T-helper 1 cell (primary cell): ENCODE data around the gene SLFN12L.
A peak's percentile ranks its signal among the peaks of the same experiment; 100 is the strongest.
"Not testable (repeated sequence)": the region's sequence is repeated elsewhere in the genome, so short reads cannot be mapped to it uniquely, and the experiment has no call there.

ENCODE experiments used
- DNase-seq, 5 donors: peaks; one replicate each; pipeline ENCODE4 v3.0.0-alpha.2; 2012 to 2020

The SLFN12L gene

DNA sequence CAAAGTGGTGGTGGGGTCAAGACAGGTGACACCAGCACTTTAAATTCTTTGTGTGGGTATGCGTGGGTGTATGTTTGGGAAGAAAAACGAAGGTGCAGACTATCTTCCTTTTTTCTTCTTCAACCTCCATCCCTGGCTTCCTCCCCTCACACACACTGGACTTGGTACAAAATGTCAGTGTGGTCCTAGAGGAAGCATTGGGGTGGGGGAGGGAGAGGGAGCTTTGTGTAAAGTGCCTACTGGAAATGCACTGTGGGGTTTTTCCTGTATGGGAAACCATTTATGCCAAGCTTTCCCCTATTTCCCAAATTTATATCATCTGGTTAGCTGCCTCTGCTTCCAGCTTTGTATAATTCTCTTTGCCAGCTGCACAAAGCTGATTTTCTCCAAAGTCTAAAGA, 44.4 kb downstream of the SLFN12L start:
- DNase-seq = no peak

DNA sequence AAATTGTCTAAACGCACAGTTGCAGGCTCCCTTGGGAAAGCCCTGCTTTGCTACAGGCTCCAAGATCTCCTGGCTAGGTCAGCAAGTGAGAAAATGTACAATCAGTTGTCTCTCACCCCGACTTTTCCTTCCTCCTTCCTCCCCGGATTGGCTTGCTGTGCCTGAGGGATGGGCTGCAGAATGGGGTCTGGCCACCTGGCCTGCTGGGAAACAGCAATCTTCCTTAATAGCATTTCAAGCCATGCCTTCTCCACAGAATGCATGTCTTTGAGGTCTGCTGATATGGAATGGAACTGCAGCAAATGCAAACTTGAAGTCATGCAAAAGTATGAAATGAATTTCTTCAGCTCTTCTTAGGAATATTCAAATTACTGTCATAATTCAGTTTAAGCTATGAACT, 46.1 kb downstream of the SLFN12L start:
- DNase-seq = no peak

DNA sequence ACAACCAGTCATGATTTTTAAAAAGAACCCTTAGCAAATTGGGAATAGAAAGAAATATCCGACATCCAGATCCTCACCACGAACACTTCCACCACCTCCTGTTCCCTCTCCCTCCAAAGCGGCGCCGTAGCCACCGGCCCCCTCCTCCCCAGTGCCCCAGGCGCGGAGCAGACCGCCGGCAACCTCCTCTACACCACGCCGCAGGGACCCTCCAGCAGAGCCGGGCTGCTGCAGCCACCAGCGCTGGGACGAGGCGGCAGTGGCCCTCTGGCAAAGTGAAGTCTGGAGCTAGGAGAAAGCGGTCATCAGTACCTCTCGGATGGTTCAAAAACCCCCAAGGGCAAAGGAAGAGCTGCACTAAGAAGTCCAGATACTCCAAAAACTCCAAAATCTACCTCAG, 47.5 kb downstream of the SLFN12L start:
- DNase-seq = no peak

DNA sequence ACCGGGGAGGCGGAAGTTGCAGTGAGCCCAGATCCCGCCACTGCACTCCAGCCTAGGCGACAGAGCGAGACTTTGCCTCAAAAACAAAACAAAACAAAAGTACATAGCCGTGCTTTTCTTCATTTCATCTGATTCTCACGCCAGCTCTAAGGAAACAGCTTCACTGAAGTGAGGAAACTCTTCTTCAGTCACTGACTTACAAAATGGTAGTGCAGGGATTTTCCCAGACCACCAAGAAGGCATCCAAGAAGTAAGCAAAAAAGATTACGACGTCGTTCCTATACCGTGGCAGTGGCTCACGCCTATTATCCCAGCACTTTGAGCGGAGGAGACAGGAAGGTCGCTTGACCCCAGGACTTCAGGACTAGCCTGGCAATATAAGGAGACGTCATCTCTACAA, 48.5 kb downstream of the SLFN12L start:
- DNase-seq = no peak

DNA sequence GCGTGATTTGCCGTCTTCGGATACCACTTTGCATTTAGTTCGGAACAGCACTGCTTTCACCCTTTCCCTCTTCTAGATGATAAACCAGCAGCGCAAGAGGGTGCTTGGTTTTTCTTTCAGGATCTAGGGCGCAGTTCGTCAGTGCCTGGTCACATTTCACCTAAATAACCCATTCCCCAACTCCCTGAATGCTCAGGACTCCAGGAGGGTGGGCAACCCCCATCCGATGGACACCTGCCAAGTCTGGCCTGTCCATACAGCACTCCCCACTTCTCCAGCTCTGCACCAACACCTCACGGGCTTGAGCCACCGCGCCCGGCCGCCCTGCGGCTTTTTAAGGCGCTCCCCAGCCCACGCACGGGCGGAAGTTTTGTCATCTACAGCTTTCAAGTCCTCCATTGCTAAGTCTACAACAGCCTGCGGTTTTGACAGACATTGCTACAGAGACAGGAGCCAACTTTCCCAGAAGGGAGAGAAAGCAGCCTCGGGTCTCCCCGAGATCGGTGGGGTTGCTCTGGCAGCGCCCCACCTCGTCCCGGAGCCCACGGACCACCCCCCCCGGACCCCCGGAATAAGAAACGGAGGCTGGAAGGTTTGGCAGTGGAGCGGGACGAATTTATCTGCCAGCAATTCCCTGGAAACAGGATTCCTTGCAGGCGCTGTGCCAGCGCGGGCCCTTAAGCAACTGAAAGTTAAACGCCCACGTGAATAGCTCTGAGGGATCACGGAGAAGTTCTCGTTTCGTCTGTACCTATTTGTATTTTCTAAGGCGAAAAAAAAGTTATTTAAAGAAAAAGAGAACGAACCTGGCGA, 50.4 kb downstream of the SLFN12L start:
- peak; percentile 40 to 76 (median 61) for DNase-seq

DNA sequence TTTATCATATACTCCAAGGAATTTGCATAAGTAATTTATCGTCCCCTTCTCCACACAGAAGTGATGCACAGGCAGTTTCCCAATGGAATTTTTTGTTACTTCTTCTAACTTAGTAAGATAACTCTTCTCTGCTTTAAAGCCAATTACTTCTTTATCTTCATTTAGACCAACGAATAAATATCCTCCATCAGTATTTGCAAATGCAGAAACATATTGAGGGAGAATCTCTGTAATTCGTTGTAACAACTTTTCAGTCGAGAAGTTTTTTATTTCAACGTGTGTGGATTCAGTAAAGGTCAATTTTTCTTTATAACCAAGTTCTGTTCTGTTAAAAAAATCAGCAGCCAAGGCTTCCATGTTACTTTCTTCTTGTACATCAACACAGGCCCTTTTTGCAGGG, 58.2 kb downstream of the SLFN12L start:
- no peak for DNase-seq

DNA sequence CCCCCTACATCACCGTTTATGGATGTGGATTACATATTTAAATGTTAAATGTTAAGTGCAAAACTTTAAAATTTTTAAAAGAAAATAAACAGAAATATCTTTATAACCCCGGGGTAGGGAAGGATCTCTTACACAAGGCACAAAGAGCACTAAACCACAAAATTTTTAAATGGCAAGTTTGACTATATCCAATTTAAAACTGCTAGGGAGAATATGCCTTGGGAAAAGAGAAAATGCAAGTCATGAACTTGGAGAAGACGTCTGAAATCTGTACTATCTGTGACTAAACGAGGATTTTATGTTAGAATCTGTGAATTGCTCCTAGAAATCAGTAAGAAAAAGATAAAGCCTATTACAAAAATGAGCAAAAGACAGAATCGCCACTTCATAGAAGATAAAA, 60.2 kb downstream of the SLFN12L start:
- no peak for DNase-seq

DNA sequence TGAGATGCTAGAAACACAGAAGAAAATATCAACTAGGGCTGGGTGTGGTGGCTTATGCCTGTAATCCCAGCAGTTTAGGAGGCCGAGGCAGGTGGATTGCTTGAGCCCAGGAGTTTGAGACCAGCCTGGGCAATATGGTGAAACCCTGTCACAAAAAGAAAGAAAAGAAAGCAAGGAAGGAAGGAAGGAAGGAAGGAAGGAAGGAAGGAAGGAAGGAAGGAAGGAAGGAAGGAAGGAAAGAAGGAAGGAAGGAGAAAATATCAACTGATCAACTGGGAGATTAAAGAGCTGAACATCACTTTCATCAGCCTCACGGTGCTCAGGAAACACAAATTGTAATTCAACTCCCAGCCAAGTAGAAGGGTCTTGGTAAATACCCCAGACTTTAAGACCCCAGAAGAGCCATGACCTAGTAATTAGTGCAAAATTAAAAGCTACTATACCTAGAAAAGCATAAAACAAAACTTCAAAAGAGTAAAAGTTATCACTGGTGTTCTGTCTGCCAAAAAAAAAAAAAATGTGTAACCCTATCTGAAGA, 61.1 kb downstream of the SLFN12L start:
- no peak for DNase-seq

DNA sequence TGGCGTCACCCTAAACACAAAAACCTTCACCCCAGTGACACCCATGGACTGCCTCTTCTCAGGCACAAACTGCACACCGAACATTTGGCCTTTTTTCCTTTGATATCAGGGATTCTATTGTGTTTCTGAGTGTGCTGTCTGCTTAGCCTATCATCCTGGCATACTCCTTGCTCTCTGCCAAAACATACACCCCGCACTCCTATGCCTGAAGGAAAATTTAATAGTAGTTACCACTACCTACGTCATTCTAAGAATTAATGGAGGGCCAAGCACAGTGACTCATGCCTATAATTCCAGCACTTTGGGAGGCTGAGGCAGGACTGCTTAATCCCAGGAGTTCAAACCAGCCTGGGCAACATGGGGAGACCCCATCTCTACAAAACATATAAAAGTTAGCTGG, 69.0 kb downstream of the SLFN12L start:
- no peak for DNase-seq

DNA sequence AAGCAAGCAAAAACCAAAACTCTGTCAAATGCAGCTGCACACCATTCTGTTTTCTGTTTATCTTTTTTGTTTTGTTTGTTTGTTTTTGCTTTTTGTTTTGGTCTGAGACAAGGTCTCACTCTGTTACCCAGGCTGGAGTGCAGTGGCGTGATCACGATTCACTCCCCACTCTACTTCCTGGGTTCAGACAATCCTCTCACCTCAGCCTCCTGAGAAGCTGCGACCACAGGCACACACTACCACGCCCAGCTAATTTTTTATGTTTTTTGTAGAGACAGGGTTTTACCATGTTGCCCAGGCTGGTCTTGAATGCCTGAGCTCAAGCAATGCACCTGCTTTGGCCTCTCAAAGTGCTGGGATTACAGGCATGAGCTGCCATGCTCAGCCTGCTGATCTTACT, 69.7 kb downstream of the SLFN12L start:
- DNase-seq = peak in 1 of 5 donors; percentile 57

DNA sequence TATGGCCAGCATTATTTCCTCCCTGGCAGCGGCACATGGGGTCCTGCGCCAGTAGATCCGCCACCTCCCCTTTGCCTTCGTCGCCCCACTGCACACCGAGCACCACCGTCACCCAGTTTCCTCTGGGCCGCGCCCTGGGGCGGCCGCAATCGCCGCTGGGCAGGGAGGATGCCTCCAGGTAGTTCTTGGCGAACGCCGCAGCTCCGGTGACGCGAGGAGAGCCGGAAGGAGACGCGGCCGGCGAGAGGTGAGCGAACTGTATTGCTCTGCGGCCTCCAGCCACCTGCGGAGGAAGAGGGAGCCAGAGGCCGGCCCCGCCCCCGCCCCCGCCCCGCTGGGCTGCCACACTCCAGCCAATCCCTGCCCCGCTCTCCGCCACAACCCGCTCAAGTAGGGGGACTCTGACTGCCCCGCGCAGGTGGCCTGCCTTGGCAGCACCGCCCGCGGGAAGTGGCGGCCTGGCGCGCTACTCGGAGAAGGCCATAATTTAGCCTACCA, 77.1 kb downstream of the SLFN12L start:
- peak; percentile 41 to 65 (median 55) for DNase-seq

DNA sequence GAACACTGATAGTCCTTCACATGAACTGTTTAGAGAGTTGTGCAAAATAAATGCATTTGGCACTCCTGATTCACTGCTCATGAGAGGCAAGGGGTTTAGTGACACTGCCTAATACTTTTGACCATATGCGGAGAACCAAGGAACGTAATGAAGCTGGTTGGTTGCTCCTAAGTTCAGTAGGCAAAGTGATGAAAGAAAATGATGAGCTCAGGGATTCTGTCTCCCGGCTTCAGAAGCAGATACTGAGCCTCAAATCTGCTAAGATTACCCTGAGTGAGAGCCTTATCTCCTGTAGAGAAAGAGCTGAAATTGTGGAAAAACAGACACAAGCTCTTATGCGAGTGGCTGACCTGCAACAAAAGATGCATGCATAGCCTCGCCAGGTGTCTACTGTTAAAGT, 83.4 kb downstream of the SLFN12L start:
- DNase-seq = not testable (repeated sequence)

DNA sequence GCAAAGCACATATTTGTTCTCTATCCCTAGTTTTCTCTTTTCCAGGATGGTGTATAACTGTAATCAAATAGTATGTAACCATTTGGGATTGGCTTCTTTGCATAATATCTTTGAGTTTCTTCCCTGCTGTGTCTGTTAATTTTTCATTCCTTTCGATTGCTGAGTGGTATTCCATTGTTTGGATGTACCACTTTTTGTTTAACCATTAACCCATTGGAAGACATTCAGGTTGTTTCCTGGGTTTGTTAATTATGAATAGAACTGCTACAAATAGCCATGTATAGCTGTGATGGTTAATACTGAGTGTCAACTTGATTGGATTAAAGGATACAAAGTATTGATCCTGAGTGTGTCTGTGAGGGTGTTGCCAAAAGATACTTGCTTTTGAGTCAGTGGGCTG, 84.3 kb downstream of the SLFN12L start:
- DNase-seq = no peak

DNA sequence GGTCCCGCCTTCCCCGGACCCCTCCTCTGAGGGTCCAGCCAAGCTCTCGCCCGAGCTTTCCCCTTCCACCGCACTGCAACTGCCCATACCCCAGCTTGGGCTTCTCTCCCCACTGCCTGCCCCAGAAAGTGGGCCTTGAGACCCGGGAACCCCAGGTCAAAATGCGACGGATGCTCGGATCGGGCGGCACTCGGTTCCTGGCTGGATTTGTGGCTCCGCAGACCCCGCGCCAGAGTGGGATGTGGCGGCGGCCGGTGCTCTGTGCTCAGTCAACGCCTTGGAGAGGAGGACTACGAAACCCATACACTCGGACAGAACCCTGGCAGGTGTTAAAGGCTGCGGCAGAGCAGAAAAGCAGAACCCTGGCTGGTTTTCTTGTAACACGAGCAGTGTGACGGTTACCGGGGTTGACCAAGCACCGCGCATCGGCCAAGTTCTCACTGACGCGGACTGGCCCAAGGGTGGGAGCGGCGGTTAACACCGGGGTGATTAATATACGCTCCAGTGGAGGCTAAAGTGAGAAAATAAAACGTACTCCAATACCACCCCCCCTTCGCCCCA, 88.0 kb downstream of the SLFN12L start:
- DNase-seq = no peak

DNA sequence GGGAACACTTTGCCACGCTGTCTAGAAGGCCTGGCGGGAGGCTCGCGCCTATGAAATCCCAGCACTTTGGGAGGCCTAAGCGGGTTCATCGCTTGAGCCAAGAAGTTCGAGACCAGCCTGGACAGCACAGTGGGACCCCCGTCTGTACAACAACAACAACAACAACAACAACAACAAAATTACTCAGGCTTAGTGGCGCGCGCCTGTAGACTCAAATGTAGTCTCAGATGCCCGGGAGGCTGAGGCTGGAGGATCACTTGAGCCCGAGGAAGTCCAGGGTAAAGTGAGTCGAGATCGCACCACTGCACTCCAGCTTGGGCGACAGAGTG, 88.6 kb downstream of the SLFN12L start:
- no peak for DNase-seq

DNA sequence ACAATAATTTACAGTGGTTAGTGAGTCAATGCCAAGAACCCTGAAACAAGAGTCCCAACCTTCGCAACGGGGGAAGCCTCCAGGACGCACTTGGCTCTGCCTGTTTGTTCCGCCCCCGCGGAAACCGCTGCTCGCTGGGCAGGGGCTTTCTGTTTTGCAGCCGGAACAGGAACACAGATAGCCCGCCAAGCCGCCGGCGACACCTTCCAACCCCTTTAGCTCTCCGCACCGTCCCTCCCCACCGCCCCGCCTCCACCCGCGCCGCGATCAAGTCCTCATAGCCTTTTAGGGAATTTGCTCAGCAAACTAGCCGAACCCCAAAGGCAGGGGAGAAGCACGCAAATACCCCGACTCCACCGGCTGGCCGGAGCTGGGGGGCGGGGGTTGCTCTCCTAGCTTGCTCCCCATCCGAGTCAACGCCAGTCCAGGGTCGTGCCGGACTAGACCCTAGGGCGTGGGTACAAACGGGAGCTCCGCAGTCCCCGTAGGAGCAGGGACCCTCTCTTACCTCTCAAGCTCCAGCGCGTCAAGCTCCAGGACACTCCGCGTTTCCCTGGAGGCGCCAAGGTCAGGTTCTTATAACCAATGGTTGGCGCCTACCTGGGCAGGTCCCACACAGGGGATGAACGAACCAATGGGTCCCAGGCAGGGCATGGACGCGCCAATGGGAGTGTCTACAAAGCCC, 89.1 kb downstream of the SLFN12L start, which contains the start of gene SLFN13:
Gene SLFN13 (minus strand): TSS at position 553 of the 685 bp plus-strand sequence. CDS start 3,086 bp downstream, outside the sequence.
- peak; percentile 60 to 87 (median 72) for DNase-seq

DNA sequence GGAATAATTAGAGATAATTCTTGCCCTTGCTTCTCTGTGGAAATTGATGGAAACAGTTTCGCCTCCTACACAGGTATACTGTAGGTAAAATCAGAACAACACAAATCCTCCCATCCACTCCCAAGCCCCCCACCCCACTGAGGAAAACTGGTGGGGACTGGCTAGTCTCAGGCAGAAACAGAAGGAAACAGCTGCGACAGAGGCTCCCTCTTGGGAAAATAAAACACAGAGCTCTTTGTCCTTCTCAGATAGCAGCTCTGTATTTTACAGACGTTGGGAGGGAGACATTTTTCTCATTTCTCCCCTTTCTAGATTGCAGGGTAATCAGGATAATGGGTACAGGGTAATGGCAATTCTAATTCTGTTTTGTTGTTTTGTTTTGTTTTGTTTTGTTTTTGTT, 90.0 kb downstream of the SLFN12L start:
- DNase-seq = no peak

DNA sequence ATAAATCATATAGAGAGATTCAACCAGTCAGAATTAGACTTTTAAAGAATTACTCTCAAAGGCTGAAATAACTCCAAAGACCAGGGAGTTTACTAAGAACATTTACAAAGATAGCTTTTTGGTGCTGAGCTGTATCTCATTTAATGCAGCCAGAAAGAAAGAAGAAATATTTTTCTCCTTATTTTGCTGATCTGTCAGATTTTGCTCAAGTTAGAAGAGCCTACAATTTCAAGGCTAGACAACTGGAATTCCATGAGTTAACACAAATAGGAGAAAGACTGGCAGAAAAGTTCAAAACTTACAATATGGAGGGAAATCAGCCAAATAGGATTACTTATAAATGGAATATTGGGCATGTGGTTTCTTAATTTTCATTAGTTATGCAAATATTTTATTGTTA, 99.0 kb downstream of the SLFN12L start:
- DNase-seq = no peak

DNA sequence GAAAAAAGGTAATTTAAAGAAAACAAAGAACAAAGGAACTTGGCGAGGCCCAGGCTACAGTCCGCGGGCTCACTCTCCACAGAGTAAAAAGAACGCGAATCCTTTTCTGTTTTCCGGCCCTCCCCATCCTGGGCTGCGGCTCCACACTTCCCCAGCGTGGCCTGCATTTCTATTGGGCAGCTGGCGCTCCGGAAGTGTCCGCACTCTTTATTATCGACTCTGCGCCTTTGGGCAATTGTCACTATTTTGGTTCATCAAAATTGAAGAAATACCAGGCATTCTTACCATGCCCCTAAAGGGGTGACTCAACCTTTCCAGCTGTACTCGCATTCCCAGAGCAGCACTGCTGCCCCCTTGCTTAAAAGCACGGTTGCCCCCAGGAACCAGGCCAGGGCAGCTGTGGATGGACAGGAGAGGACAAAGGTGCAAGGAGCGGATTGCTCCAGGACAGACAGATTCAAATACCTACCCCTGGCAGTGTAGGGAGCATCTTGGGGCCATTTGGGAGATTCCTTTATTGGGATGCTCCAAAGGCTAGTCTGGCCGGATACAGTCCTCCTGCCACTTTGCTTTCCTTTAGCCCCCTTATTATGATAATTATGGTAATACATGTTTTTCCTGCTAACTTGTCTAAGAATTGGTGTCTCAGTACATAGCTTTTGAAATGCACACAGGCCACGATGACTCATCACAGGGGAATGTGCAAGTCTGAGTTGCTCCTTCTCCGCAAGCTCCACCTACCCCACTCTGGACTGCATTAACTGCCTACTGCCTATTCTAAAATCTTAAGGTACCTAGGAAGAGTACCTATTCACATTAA, 104.2 kb downstream of the SLFN12L start:
- DNase-seq = peak in 4 of 5 donors; percentile 14 to 83 (median 22)

DNA sequence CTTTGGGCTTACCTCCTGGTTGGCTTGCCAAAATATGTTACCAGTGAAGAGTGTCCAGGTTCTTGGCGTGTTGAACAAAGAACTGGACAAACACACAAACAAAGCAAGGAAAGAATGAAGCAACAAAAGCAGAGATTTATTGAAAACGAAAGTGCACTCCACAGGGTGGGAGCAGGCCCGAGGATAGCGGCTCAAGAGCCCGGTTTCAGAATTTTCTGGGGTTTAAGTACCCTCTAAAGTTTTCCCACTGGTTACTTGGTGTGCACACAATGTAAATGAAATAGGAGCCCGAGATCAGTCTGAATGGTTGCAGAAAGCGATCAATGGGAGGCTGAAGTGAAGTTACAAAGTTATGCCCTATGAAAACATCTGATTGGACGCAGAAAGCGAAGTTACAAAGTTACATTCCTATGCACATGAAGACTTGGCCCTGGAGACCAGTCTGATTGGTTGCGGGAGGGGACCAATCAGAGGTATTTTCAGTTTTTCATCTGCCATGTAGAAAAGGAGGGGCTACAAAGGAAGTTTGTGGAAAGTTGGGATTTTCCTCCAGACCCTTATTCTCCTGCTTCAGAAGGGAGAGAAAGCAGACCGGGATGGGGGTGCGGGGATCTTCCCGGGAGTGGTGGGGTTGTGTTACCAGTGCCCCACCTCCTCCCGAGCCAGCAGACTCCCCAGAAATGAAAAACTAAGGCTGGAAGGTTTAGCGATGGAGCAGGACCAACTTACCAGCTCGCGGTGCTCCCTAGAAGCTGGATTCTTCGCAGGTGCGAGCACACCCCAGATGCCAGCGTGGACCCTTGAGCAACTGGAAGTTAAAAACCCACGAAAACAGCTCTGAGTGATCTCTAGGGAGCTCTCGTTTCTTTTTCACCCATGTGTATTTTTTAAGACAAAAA, 105.1 kb downstream of the SLFN12L start, which contains the start of gene SLFN12:
Gene SLFN12 (minus strand): TSS at position 325 of the 899 bp plus-strand sequence. CDS start 9,472 bp downstream, outside the sequence.
- peak in 4 of 5 donors; percentile 34 to 70 (median 38) for DNase-seq

DNA sequence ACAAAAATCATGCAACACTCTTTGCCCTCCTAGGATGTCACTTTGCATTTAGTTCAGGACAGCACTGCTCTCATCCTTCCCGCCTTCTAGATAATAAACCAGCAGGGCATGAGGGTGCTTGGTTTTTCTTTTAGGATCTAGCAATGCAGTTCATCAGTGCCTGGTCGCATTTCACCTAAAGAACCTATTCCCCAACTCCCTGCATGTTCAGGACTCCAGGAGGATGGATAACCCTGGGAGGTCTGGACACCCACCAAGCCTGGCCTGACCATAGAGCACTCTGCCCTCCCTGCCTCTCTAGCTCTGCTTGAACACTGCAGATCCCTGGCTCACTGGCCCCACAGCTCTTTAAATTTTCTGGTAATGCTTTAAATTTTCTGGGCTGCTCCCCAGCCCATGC, 107.8 kb downstream of the SLFN12L start:
- no peak for DNase-seq
